HEK293 (cell line): ENCODE measurements around the gene KRTDAP.

Experiments
- PRDM1 ChIP-seq: fragments of 450-650 bp; formaldehyde crosslinking; IDR thresholded peaks from 2 replicates; pipeline ENCODE4; 2016; ENCODE audit warnings: missing biosample characterization, missing genetic modification characterization
- SP2 ChIP-seq: fragments of 450-650 bp; formaldehyde crosslinking; IDR thresholded peaks from 2 replicates; pipeline ENCODE4 v1.5.1; 2016; ENCODE audit warnings: missing biosample characterization, missing genetic modification characterization
- ZNF121 ChIP-seq: fragments of 450-650 bp; formaldehyde crosslinking; IDR thresholded peaks from 2 replicates; pipeline ENCODE4 v1.5.1; 2016; ENCODE audit warnings: missing biosample characterization, missing genetic modification characterization
- ZNF23 ChIP-seq: fragments of 450-650 bp; formaldehyde crosslinking; IDR thresholded peaks from 2 replicates; pipeline ENCODE4 v1.5.1; 2016; ENCODE audit warnings: missing biosample characterization, missing genetic modification characterization, borderline replicate concordance
- ZNF266 ChIP-seq: fragments of 450-650 bp; formaldehyde crosslinking; IDR thresholded peaks from 2 replicates; pipeline ENCODE4 v1.5.1; 2016; ENCODE audit warnings: missing biosample characterization, missing genetic modification characterization, low read depth
- ZNF501 ChIP-seq: fragments of 450-650 bp; formaldehyde crosslinking; IDR thresholded peaks from 2 replicates; pipeline ENCODE4 v1.5.1; 2016; ENCODE audit warnings: missing biosample characterization, missing genetic modification characterization
- ZNF514 ChIP-seq: fragments of 450-650 bp; formaldehyde crosslinking; IDR thresholded peaks from 2 replicates; pipeline ENCODE4 v1.5.1; 2016; ENCODE audit warnings: missing biosample characterization, missing genetic modification characterization
- TF ChIP-seq, protein P1 (sequence below): fragments of 450-650 bp; formaldehyde crosslinking; IDR thresholded peaks from 2 replicates; pipeline ENCODE4 v1.5.1; 2016; ENCODE audit warnings: missing biosample characterization, missing genetic modification characterization, low read depth
- TF ChIP-seq, protein P2 (sequence below): fragments of 450-650 bp; formaldehyde crosslinking; IDR thresholded peaks from 2 replicates; pipeline ENCODE4 v1.5.1; 2016; ENCODE audit warnings: missing biosample characterization, missing genetic modification characterization
- TF ChIP-seq, protein P3 (sequence below): fragments of 450-650 bp; formaldehyde crosslinking; IDR thresholded peaks from 2 replicates; pipeline ENCODE4 v1.5.1; 2017; ENCODE audit warnings: missing biosample characterization, mild to moderate bottlenecking, missing genetic modification characterization, moderate library complexity
- TF ChIP-seq, protein P4 (sequence below): fragments of 450-650 bp; formaldehyde crosslinking; IDR thresholded peaks from 2 replicates; pipeline ENCODE4 v1.5.1; 2016; ENCODE audit warnings: missing biosample characterization, missing genetic modification characterization
- TF ChIP-seq, protein P5 (sequence below): fragments of 450-650 bp; formaldehyde crosslinking; IDR thresholded peaks from 2 replicates; pipeline ENCODE4 v1.5.1; 2016; ENCODE audit warnings: missing biosample characterization, missing genetic modification characterization

DNA sequence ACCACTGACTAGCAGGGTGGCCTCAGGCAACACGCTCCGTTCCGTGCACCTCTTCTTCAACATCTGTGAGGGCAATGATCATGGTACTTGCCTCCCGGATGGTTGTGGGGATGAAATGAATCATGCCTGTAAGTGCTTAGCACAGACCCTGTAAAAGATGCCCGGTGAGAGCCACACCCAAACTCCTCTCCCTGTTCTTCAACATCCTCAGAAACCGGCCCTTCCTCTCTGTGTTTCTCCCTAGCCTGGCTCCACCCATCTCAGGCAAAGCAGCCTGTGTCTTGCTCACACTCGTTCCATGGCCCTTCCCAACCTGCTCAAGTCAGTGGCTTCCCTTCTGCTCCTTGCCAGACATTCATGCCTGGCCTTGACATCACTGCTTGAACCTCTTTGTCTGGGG, 29.0 kb upstream of the KRTDAP start:
- TF ChIP-seq ZNF23 (tag by site-specific recombination) (no peak), ZNF501 (tag by site-specific recombination) (no peak), SP2 (tag by site-specific recombination) (no peak), ZNF121 (no peak), ZNF266 (tag by site-specific recombination) (no peak), ZNF514 (no peak), PRDM1 (tag by site-specific recombination) (no peak)
- TF ChIP-seq, protein P1, sequence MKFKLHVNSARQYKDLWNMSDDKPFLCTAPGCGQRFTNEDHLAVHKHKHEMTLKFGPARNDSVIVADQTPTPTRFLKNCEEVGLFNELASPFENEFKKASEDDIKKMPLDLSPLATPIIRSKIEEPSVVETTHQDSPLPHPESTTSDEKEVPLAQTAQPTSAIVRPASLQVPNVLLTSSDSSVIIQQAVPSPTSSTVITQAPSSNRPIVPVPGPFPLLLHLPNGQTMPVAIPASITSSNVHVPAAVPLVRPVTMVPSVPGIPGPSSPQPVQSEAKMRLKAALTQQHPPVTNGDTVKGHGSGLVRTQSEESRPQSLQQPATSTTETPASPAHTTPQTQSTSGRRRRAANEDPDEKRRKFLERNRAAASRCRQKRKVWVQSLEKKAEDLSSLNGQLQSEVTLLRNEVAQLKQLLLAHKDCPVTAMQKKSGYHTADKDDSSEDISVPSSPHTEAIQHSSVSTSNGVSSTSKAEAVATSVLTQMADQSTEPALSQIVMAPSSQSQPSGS (tag by site-specific recombination): no peak
- TF ChIP-seq, protein P2, sequence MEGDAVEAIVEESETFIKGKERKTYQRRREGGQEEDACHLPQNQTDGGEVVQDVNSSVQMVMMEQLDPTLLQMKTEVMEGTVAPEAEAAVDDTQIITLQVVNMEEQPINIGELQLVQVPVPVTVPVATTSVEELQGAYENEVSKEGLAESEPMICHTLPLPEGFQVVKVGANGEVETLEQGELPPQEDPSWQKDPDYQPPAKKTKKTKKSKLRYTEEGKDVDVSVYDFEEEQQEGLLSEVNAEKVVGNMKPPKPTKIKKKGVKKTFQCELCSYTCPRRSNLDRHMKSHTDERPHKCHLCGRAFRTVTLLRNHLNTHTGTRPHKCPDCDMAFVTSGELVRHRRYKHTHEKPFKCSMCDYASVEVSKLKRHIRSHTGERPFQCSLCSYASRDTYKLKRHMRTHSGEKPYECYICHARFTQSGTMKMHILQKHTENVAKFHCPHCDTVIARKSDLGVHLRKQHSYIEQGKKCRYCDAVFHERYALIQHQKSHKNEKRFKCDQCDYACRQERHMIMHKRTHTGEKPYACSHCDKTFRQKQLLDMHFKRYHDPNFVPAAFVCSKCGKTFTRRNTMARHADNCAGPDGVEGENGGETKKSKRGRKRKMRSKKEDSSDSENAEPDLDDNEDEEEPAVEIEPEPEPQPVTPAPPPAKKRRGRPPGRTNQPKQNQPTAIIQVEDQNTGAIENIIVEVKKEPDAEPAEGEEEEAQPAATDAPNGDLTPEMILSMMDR (tag by site-specific recombination): no peak
- TF ChIP-seq, protein P3, sequence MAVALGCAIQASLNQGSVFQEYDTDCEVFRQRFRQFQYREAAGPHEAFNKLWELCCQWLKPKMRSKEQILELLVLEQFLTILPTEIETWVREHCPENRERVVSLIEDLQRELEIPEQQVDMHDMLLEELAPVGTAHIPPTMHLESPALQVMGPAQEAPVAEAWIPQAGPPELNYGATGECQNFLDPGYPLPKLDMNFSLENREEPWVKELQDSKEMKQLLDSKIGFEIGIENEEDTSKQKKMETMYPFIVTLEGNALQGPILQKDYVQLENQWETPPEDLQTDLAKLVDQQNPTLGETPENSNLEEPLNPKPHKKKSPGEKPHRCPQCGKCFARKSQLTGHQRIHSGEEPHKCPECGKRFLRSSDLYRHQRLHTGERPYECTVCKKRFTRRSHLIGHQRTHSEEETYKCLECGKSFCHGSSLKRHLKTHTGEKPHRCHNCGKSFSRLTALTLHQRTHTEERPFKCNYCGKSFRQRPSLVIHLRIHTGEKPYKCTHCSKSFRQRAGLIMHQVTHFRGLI (tag by site-specific recombination): no peak
- TF ChIP-seq, protein P4, sequence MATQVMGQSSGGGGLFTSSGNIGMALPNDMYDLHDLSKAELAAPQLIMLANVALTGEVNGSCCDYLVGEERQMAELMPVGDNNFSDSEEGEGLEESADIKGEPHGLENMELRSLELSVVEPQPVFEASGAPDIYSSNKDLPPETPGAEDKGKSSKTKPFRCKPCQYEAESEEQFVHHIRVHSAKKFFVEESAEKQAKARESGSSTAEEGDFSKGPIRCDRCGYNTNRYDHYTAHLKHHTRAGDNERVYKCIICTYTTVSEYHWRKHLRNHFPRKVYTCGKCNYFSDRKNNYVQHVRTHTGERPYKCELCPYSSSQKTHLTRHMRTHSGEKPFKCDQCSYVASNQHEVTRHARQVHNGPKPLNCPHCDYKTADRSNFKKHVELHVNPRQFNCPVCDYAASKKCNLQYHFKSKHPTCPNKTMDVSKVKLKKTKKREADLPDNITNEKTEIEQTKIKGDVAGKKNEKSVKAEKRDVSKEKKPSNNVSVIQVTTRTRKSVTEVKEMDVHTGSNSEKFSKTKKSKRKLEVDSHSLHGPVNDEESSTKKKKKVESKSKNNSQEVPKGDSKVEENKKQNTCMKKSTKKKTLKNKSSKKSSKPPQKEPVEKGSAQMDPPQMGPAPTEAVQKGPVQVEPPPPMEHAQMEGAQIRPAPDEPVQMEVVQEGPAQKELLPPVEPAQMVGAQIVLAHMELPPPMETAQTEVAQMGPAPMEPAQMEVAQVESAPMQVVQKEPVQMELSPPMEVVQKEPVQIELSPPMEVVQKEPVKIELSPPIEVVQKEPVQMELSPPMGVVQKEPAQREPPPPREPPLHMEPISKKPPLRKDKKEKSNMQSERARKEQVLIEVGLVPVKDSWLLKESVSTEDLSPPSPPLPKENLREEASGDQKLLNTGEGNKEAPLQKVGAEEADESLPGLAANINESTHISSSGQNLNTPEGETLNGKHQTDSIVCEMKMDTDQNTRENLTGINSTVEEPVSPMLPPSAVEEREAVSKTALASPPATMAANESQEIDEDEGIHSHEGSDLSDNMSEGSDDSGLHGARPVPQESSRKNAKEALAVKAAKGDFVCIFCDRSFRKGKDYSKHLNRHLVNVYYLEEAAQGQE (tag by site-specific recombination): no peak
- TF ChIP-seq, protein P5, sequence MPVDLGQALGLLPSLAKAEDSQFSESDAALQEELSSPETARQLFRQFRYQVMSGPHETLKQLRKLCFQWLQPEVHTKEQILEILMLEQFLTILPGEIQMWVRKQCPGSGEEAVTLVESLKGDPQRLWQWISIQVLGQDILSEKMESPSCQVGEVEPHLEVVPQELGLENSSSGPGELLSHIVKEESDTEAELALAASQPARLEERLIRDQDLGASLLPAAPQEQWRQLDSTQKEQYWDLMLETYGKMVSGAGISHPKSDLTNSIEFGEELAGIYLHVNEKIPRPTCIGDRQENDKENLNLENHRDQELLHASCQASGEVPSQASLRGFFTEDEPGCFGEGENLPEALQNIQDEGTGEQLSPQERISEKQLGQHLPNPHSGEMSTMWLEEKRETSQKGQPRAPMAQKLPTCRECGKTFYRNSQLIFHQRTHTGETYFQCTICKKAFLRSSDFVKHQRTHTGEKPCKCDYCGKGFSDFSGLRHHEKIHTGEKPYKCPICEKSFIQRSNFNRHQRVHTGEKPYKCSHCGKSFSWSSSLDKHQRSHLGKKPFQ (tag by site-specific recombination): no peak
